ENCODE results near the gene UACA. TPM values are rescaled to one million over a fixed set of nuclear protein-coding genes. Genes with fewer than 3 reads are reported as not detected.

UACA gene
- total RNA-seq, 2 donors from 2014 or later, result 49.7 to 67.1 TPM

- Histone ChIP-seq H3K27ac (ENCODE audit: low read depth, low read length) (no peak overlapping the region), H3K4me1 (ENCODE audit: control insufficient read depth, insufficient read depth, low read length) (peaks cover 14% of the 10 kb centered on the region), H3K9me3 (ENCODE audit: control insufficient read depth, low read length) (no peaks in the 10 kb centered on the region), H3K9ac (ENCODE audit: extremely low read depth, low read length, poor library complexity, severe bottlenecking) (no peak overlapping the region), H3K27me3 (ENCODE audit: control insufficient read depth, insufficient read depth, low read length, poor library complexity, severe bottlenecking) (no peaks in the 10 kb centered on the region), H3K36me3 (ENCODE audit: control insufficient read depth, insufficient read depth, low read length) (peaks cover 24% of the 10 kb centered on the region), H3K4me3 (ENCODE audit: low read length) (peak overlapping the region; percentile 10)
- Mint-ChIP-seq H3K36me3 (ENCODE audit: low read depth) (peaks cover 8% of the 10 kb centered on the region), H3K4me1 (peaks cover 39% of the 10 kb centered on the region), H3K27ac (peak overlapping the region; percentile 14), H3K27me3 (ENCODE audit: insufficient read depth) (no peaks in the 10 kb centered on the region), H3K9me3 (no peaks in the 10 kb centered on the region), H3K4me3 (no peak overlapping the region)
- 86 to 95% methylated on average over 1 of the region's 2 CpGs for WGBS, 2 experiments (ENCODE audit: insufficient coverage in 1 of 2, insufficient read length in 1 of 2)
- TF ChIP-seq, protein P1, sequence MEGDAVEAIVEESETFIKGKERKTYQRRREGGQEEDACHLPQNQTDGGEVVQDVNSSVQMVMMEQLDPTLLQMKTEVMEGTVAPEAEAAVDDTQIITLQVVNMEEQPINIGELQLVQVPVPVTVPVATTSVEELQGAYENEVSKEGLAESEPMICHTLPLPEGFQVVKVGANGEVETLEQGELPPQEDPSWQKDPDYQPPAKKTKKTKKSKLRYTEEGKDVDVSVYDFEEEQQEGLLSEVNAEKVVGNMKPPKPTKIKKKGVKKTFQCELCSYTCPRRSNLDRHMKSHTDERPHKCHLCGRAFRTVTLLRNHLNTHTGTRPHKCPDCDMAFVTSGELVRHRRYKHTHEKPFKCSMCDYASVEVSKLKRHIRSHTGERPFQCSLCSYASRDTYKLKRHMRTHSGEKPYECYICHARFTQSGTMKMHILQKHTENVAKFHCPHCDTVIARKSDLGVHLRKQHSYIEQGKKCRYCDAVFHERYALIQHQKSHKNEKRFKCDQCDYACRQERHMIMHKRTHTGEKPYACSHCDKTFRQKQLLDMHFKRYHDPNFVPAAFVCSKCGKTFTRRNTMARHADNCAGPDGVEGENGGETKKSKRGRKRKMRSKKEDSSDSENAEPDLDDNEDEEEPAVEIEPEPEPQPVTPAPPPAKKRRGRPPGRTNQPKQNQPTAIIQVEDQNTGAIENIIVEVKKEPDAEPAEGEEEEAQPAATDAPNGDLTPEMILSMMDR (conservative IDR thresholded peaks at IDR 0.05), result no peak
- DNase-seq, result no peak
These were observed 73.3 kb downstream of the UACA start for GRCh38 chr15:70690021-70690420.

DNA sequence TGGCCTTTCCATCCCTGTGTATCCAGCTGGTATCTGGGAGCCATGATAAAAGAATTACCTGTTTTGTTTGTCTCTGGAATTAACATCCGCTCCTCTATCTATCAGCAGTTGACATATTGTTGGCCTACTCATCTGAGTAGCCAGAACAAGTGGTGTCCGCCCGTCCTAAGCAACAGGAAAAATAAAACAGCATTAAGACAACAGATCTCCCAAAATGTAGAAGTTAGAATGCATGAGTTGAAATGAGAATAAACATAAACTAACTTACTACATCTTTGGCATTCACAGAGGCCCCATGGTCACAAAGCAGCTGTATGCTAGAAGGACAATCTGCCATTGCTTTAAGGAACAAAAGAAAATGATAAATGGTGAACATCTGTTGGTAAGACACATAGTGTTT lies 75.9 kb downstream of the UACA start:
- H3K27ac ChIP-seq (ENCODE audit: low read depth, low read length), result no peak overlapping the region
- TF ChIP-seq, protein P1 (conservative IDR thresholded peaks at IDR 0.05), result no peak
- peak overlapping the region; percentile 23 for H3K27ac Mint-ChIP-seq
- 60 to 71% methylated on average over 1 to 3 of the region's 3 CpGs for WGBS, 2 experiments (ENCODE audit: insufficient coverage in 1 of 2, insufficient read length in 1 of 2)
- no peaks in the 10 kb centered on the region for H3K27me3 Mint-ChIP-seq (ENCODE audit: insufficient read depth)
- H3K9ac ChIP-seq (ENCODE audit: extremely low read depth, low read length, poor library complexity, severe bottlenecking), result no peak overlapping the region
- no peaks in the 10 kb centered on the region for H3K27me3 ChIP-seq (ENCODE audit: control insufficient read depth, insufficient read depth, low read length, poor library complexity, severe bottlenecking)
- peaks cover 31% of the 10 kb centered on the region for H3K36me3 ChIP-seq (ENCODE audit: control insufficient read depth, insufficient read depth, low read length)
- no peak for DNase-seq
- no peak overlapping the region for H3K4me3 Mint-ChIP-seq
- peaks cover 12% of the 10 kb centered on the region for H3K36me3 Mint-ChIP-seq (ENCODE audit: low read depth)
- peaks cover 11% of the 10 kb centered on the region for H3K4me1 ChIP-seq (ENCODE audit: control insufficient read depth, insufficient read depth, low read length)
- no peaks in the 10 kb centered on the region for H3K9me3 Mint-ChIP-seq
- no peak overlapping the region for H3K4me3 ChIP-seq (ENCODE audit: low read length)
- peaks cover 26% of the 10 kb centered on the region for H3K4me1 Mint-ChIP-seq
- H3K9me3 ChIP-seq (ENCODE audit: control insufficient read depth, low read length), result no peaks in the 10 kb centered on the region

DNA sequence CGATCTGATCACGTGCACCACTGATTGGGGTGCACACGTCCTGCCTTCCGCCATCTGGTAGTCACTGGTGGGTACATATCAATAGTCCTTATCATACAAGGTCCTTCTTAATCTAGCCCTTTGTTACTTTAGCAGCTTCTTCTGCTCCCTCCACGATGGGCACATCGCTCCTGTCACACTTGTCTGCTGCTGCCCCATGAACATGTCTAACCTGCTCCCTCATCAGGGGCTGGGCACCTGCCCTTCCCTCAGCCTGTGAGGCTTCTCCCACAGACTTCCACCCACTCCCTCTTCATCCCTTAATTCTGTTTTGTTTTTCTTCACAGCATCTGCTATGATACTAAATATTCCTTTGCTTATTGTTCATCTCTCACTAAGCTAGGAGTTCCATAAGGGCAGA lies 82.5 kb downstream of the UACA start:
- no peaks in the 10 kb centered on the region for H3K9me3 ChIP-seq (ENCODE audit: control insufficient read depth, low read length)
- TF ChIP-seq, protein P1 (conservative IDR thresholded peaks at IDR 0.05), result no peak
- no peak overlapping the region for H3K4me3 ChIP-seq (ENCODE audit: low read length)
- DNase-seq, result no peak
- WGBS, 2 experiments (ENCODE audit: insufficient coverage in 1 of 2, insufficient read length in 1 of 2), result 92 to 93% methylated on average over 5 to 6 of the region's 6 CpGs
- H3K27ac ChIP-seq (ENCODE audit: low read depth, low read length), result no peak overlapping the region
- H3K4me1 ChIP-seq (ENCODE audit: control insufficient read depth, insufficient read depth, low read length), result no peaks in the 10 kb centered on the region
- Mint-ChIP-seq H3K4me3 (no peak overlapping the region), H3K36me3 (ENCODE audit: low read depth) (peaks cover 8% of the 10 kb centered on the region), H3K27me3 (ENCODE audit: insufficient read depth) (no peaks in the 10 kb centered on the region), H3K4me1 (peaks cover 3% of the 10 kb centered on the region), H3K27ac (no peak overlapping the region), H3K9me3 (no peaks in the 10 kb centered on the region)
- H3K36me3 ChIP-seq (ENCODE audit: control insufficient read depth, insufficient read depth, low read length), result peaks cover 53% of the 10 kb centered on the region
- H3K9ac ChIP-seq (ENCODE audit: extremely low read depth, low read length, poor library complexity, severe bottlenecking), result no peak overlapping the region
- H3K27me3 ChIP-seq (ENCODE audit: control insufficient read depth, insufficient read depth, low read length, poor library complexity, severe bottlenecking), result no peaks in the 10 kb centered on the region
